SU-DHL-6 (cell line): ENCODE results near the gene EFNB2.
A peak's percentile ranks its signal among the peaks of the same experiment; 100 is the strongest.

Experiments
- H2AFZ ChIP-seq: fragments of 200-600 bp; sonication (generic); 2 replicates; pipeline ENCODE4 v1.6.1; 2014; ENCODE audit warnings: low read depth, mild to moderate bottlenecking, moderate library complexity, mixed read lengths, antibody characterized with exemption, low read length; ENCODE audit not compliant: severe bottlenecking
- H3F3A ChIP-seq: fragments of 200-600 bp; shearing (Covaris generic); 2 replicates; pipeline ENCODE4 v1.6.0; 2016; ENCODE audit warnings: antibody characterized with exemption, mild to moderate bottlenecking; ENCODE audit not compliant: insufficient read depth
- H3K27ac ChIP-seq: fragments of 200-600 bp; sonication (generic); 2 replicates; pipeline ENCODE4 v1.5.1; 2016; ENCODE audit warnings: low read depth, mild to moderate bottlenecking, low read length, moderate library complexity, mixed read lengths
- H3K27me3 ChIP-seq: fragments of 200-600 bp; sonication (generic), shearing (Covaris generic); 2 replicates; pipeline ENCODE4 v1.6.0; 2014; ENCODE audit warnings: mild to moderate bottlenecking, low read length
- H3K36me3 ChIP-seq: fragments of 200-600 bp; sonication (generic); 2 replicates; pipeline ENCODE4 v1.6.1; 2014; ENCODE audit warnings: mild to moderate bottlenecking, low read length, mixed read lengths
- H3K4me2 ChIP-seq: fragments of 300-600, 200-600 bp; shearing (Covaris generic), sonication (generic); 2 replicates; pipeline ENCODE4 v1.6.0; 2014; ENCODE audit warnings: low read length, low read depth, mild to moderate bottlenecking; ENCODE audit not compliant: poor library complexity, severe bottlenecking
- H3K4me3 ChIP-seq: fragments of 200-600 bp; sonication (generic); 2 replicates; pipeline ENCODE4 v1.5.1; 2014; ENCODE audit warnings: antibody characterized with exemption, low read length, mild to moderate bottlenecking, mixed read lengths; ENCODE audit not compliant: insufficient read depth, poor library complexity, severe bottlenecking
- H3K79me2 ChIP-seq: fragments of 200-600 bp; sonication (generic); 2 replicates; pipeline ENCODE4 v1.6.1; 2014; ENCODE audit warnings: mild to moderate bottlenecking, low read length, moderate library complexity; ENCODE audit not compliant: insufficient read depth
- H3K9ac ChIP-seq: fragments of 200-600 bp; sonication (generic); 2 replicates; pipeline ENCODE4 v1.7.0; 2014; ENCODE audit warnings: mild to moderate bottlenecking, low read length
- H3K9me2 ChIP-seq: fragments of 200-600 bp; sonication (generic); replicated peaks from 2 replicates; pipeline ENCODE4 v1.6.1; 2014; ENCODE audit warnings: low read length; ENCODE audit not compliant: insufficient read depth
- H3K9me3 ChIP-seq: fragments of 200-600 bp; sonication (generic); 2 replicates; pipeline ENCODE4 v1.6.1; 2014; ENCODE audit warnings: low read length, mixed read lengths; ENCODE audit not compliant: insufficient read depth
- H4K20me1 ChIP-seq: fragments of 200-600 bp; sonication (generic); 2 replicates; pipeline ENCODE4 v1.6.1; 2014; ENCODE audit warnings: low read depth, mild to moderate bottlenecking, antibody characterized with exemption, low read length, moderate library complexity, mixed read lengths
- EZH2phosphoT487 ChIP-seq: fragments of 200-600 bp; sonication (generic), shearing (Covaris generic); conservative IDR thresholded peaks from 2 replicates; pipeline ENCODE4 v1.6.1; 2018; ENCODE audit warnings: mild to moderate bottlenecking, antibody characterized with exemption, low read length, moderate library complexity, mixed read lengths
- TF ChIP-seq, protein P1 (sequence below): fragments of 200-600 bp; sonication (generic); IDR thresholded peaks from one replicate; pipeline ENCODE4 v1.5.1; 2017; ENCODE audit warnings: antibody characterized with exemption, mild to moderate bottlenecking, low read length, moderate library complexity; ENCODE audit not compliant: insufficient read depth, poor library complexity, severe bottlenecking

Gene EFNB2

DNA sequence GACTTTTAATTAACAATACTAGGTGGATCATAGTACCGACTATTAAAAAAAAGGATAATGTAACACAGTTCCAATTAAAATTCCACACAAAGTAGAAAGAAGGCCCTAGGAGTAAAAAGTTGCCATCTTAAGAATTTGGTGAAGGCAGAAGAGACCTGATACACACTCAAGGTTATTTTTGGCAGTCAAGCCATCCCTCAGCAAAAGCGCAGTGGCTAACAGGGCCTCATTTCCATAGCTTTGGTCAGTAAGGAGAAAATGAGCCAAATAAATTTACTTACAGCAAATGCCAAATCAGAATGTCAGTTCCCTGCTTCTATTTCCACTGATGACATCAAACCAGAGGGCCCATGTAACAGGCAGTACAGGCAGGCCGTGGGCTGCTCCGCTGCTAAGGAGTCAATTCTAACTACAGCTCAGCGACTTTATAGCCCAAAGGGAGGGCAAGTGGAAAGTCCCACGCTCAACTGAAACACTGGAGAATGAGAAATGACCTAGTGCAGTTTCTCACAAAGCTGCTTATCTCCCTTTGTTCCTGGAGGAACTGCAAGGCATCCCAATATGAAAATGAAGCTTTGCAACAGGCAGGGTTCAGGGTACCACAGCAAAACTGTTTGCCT lies 26.2 kb upstream of the EFNB2 start:
- H3K9me2 ChIP-seq: no peaks in the 10 kb centered on the region
- peaks cover 32% of the 10 kb centered on the region for H3K36me3 ChIP-seq
- no peak overlapping the region for H3K4me3 ChIP-seq

DNA sequence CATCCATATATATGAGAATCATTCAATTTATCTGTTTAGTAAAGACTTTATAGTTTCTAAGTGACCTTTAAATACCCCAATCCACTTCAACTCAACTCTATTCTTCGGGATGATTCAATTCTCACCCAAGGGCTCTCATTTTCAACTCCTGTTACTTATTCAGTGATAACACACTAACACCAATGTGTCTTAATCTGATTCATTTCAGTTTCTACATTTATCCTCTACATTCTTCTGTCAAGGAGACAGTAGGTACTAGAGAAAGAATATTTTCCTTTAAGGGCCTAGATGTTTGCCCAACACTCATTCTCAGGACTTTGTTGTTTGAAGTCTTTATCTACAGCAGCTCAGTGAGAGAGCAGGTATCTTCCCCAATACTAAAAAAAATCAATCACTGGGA lies 25.4 kb upstream of the EFNB2 start:
- H3K27me3 ChIP-seq: no peaks in the 10 kb centered on the region
- H3K4me2 ChIP-seq: peak overlapping the region; percentile 31
- H3K27ac ChIP-seq: no peak overlapping the region
- H3F3A ChIP-seq: peaks cover 6% of the 10 kb centered on the region; the same call in 1 of the 2 replicates
- no peaks in the 10 kb centered on the region for H3K9me2 ChIP-seq
- H3K9me3 ChIP-seq: no peaks in the 10 kb centered on the region
- H3K9ac ChIP-seq: no peak overlapping the region
- H3K36me3 ChIP-seq: peaks cover 41% of the 10 kb centered on the region
- peaks cover 94% of the 10 kb centered on the region for H4K20me1 ChIP-seq
- H3K4me3 ChIP-seq: no peak overlapping the region
- TF ChIP-seq, protein P1, sequence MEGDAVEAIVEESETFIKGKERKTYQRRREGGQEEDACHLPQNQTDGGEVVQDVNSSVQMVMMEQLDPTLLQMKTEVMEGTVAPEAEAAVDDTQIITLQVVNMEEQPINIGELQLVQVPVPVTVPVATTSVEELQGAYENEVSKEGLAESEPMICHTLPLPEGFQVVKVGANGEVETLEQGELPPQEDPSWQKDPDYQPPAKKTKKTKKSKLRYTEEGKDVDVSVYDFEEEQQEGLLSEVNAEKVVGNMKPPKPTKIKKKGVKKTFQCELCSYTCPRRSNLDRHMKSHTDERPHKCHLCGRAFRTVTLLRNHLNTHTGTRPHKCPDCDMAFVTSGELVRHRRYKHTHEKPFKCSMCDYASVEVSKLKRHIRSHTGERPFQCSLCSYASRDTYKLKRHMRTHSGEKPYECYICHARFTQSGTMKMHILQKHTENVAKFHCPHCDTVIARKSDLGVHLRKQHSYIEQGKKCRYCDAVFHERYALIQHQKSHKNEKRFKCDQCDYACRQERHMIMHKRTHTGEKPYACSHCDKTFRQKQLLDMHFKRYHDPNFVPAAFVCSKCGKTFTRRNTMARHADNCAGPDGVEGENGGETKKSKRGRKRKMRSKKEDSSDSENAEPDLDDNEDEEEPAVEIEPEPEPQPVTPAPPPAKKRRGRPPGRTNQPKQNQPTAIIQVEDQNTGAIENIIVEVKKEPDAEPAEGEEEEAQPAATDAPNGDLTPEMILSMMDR: no peak
- TF ChIP-seq EZH2phosphoT487: no peak
- H2AFZ ChIP-seq: no peak overlapping the region
- H3K79me2 ChIP-seq: peaks cover 99% of the 10 kb centered on the region

More for the DNA sequence above, 26.2 kb upstream of the EFNB2 start:
- Histone ChIP-seq H3K4me2 (peak overlapping the region; percentile 31), H2AFZ (no peak overlapping the region), H3K9ac (no peak overlapping the region), H4K20me1 (peaks cover 94% of the 10 kb centered on the region), H3K9me3 (no peaks in the 10 kb centered on the region), H3K79me2 (peaks cover 99% of the 10 kb centered on the region), H3F3A (peaks cover 6% of the 10 kb centered on the region; the same call in 1 of the 2 replicates), H3K27me3 (no peaks in the 10 kb centered on the region), H3K27ac (no peak overlapping the region)
- TF ChIP-seq, protein P1: no peak
- no peak for TF ChIP-seq EZH2phosphoT487

DNA sequence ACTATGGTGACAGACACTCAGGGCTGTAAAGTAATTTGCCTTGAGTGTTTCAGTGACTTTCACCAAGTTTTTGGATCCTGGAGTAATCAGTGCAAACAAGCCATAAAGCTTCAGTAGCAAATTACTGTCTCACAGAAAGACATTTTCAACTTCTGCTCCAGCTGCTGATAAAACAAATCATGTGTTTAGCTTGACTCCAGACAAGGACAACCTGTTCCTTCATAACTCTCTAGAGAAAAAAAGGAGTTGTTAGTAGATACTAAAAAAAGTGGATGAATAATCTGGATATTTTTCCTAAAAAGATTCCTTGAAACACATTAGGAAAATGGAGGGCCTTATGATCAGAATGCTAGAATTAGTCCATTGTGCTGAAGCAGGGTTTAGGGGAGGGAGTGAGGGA lies 23.1 kb upstream of the EFNB2 start:
- TF ChIP-seq EZH2phosphoT487: no peak
- TF ChIP-seq, protein P1: no peak

More for the DNA sequence above, 23.1 kb upstream of the EFNB2 start:
- H3K9me3 ChIP-seq: no peaks in the 10 kb centered on the region
- H3K36me3 ChIP-seq: peaks cover 55% of the 10 kb centered on the region
- no peak overlapping the region for H3K4me2 ChIP-seq
- H3K79me2 ChIP-seq: peaks cover 99% of the 10 kb centered on the region
- H3F3A ChIP-seq: peaks cover 6% of the 10 kb centered on the region; the same call in 1 of the 2 replicates
- no peaks in the 10 kb centered on the region for H3K9me2 ChIP-seq
- peaks cover 88% of the 10 kb centered on the region for H4K20me1 ChIP-seq
- no peak overlapping the region for H3K27ac ChIP-seq
- H3K9ac ChIP-seq: no peak overlapping the region
- H3K27me3 ChIP-seq: no peaks in the 10 kb centered on the region
- H3K4me3 ChIP-seq: no peak overlapping the region
- no peak overlapping the region for H2AFZ ChIP-seq
